ENCODE measurements around the gene KLHL14.

KLHL14 gene

DNA sequence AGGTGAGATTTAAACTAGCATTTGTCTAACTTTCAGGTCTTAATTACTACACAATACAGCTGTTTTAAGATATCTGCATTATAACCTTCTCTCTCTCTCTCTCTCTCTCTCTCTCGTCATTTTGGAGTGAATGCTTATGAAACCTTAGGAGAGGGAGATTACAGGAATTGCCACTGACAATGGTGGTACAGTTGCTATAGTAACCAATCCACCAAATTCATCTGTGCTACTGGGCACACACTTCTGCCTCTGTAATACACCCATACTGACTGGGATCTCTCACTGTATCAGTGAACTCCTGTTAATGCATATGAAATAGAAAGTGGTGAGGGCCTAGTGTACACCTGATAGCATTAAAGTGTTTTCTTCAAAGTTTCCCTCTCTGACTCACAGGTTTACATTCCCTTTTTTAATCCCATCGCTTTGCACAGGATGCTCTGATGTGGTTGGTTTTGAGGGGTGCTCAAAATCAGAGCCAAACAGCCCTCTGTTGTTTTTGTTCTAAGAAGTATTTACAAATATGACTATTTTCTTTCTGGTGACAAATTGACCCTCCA lies 13.1 kb downstream of the KLHL14 start:
- Histone ChIP-seq H3K18ac (ENCODE audit: low read length) (no peak overlapping the region), H2BK5ac (ENCODE audit: low read depth, low read length, poor library complexity) (no peak overlapping the region), H3K79me2 (ENCODE audit: control insufficient read depth, insufficient read depth, low read length, poor library complexity) (no peaks in the 10 kb centered on the region), H3K36me3 (ENCODE audit: control insufficient read depth in 1 of 2, insufficient read depth in 2 of 2, low read length in 2 of 2) (no peaks in the 10 kb centered on the region), H3K23ac (ENCODE audit: low read length) (no peak overlapping the region), H3K4ac (ENCODE audit: low read depth, low read length) (no peak overlapping the region), H4K8ac (ENCODE audit: low read depth, low read length) (no peak overlapping the region), H2BK120ac (ENCODE audit: insufficient read depth, low read length, poor library complexity) (no peak overlapping the region), H3K27me3 (ENCODE audit: insufficient read depth, low read length) (no peaks in the 10 kb centered on the region), H3K4me1 (ENCODE audit: control insufficient read depth in 1 of 2, insufficient read depth in 2 of 2, low read length in 2 of 2) (no peaks in the 10 kb centered on the region), H3K9ac (ENCODE audit: low read length) (no peak overlapping the region), H4K91ac (ENCODE audit: low read depth, low read length) (no peak overlapping the region), H3K27ac (ENCODE audit: low read depth, low read length) (no peak overlapping the region), H3K79me1 (ENCODE audit: low read length) (no peaks in the 10 kb centered on the region), H3K4me3 (ENCODE audit: low read depth, low read length) (no peak overlapping the region), H2AFZ (ENCODE audit: insufficient read depth, low read length, poor library complexity) (no peak overlapping the region), H2BK12ac (ENCODE audit: low read length) (no peak overlapping the region), H3K4me2 (ENCODE audit: low read length) (no peak overlapping the region), H2AK5ac (ENCODE audit: low read length) (no peak overlapping the region), H4K12ac (ENCODE audit: low read depth, low read length) (no peak overlapping the region), H3K14ac (ENCODE audit: low read length) (no peak overlapping the region), H3K9me3 (ENCODE audit: insufficient read depth, low read depth, low read length) (no peaks in the 10 kb centered on the region)
- no peak for DNase-seq
- WGBS (ENCODE audit: extremely low coverage, insufficient coverage, insufficient read length): no CpG with 5 or more reads among the region's 2 CpGs

DNA sequence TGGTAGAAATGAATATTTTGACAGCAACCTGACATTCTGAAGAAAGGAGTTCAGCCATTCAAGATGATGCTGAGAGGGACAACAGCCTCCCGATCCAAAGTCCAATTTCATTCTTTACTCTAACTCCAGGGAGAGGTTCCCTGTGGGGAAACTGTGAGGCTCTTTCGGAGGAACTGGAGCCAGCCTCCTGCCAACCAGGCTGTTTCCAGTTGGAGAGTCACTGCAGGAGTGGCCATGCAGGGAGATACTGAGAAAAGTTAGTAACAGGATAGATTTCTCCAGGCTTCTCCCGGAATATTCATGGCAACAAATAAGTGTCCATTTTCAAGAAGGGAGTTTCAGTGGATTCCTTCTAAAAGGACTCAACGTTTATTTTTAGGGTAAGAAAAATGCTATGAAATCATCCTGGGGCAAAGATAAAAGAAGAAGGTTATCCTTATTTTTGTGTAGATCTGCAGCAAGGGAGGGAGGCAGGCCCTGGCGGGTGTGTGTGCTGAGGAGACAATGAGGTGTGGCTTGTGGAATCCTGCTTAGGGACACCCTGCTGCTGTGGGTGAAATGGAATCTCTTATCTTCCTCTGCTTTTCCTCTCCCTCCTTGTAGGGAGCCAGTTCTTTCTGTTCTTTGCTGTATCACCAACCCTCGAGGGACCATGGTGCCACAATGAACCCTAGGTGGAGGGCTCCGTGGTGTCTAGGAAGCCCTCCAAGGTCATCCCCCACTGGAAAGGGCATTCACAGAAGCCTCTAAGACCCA lies 18.1 kb downstream of the KLHL14 start:
- H3K9ac ChIP-seq (ENCODE audit: low read length): no peak overlapping the region
- no peak for DNase-seq
- no peak overlapping the region for H3K4me2 ChIP-seq (ENCODE audit: low read length)
- H3K4ac ChIP-seq (ENCODE audit: low read depth, low read length): no peak overlapping the region
- H4K8ac ChIP-seq (ENCODE audit: low read depth, low read length): no peak overlapping the region
- no peak overlapping the region for H4K91ac ChIP-seq (ENCODE audit: low read depth, low read length)
- no peak overlapping the region for H2BK120ac ChIP-seq (ENCODE audit: insufficient read depth, low read length, poor library complexity)
- H3K9me3 ChIP-seq (ENCODE audit: insufficient read depth, low read depth, low read length): no peaks in the 10 kb centered on the region
- H3K18ac ChIP-seq (ENCODE audit: low read length): no peak overlapping the region
- no peak overlapping the region for H4K12ac ChIP-seq (ENCODE audit: low read depth, low read length)
- no peak overlapping the region for H2AK5ac ChIP-seq (ENCODE audit: low read length)
- H2AFZ ChIP-seq (ENCODE audit: insufficient read depth, low read length, poor library complexity): no peak overlapping the region
- H3K36me3 ChIP-seq (ENCODE audit: control insufficient read depth in 1 of 2, insufficient read depth in 2 of 2, low read length in 2 of 2): no peaks in the 10 kb centered on the region
- no peak overlapping the region for H2BK12ac ChIP-seq (ENCODE audit: low read length)
- no peak overlapping the region for H3K27ac ChIP-seq (ENCODE audit: low read depth, low read length)
- H3K27me3 ChIP-seq (ENCODE audit: insufficient read depth, low read length): no peaks in the 10 kb centered on the region
- no peaks in the 10 kb centered on the region for H3K79me1 ChIP-seq (ENCODE audit: low read length)
- no peaks in the 10 kb centered on the region for H3K4me1 ChIP-seq (ENCODE audit: control insufficient read depth in 1 of 2, insufficient read depth in 2 of 2, low read length in 2 of 2)
- H3K79me2 ChIP-seq (ENCODE audit: control insufficient read depth, insufficient read depth, low read length, poor library complexity): no peaks in the 10 kb centered on the region
- no peak overlapping the region for H3K23ac ChIP-seq (ENCODE audit: low read length)
- no peak overlapping the region for H3K14ac ChIP-seq (ENCODE audit: low read length)
- H2BK5ac ChIP-seq (ENCODE audit: low read depth, low read length, poor library complexity): no peak overlapping the region
- no peak overlapping the region for H3K4me3 ChIP-seq (ENCODE audit: low read depth, low read length)
- WGBS (ENCODE audit: extremely low coverage, insufficient coverage, insufficient read length): no CpG with 5 or more reads among the region's 7 CpGs

DNA sequence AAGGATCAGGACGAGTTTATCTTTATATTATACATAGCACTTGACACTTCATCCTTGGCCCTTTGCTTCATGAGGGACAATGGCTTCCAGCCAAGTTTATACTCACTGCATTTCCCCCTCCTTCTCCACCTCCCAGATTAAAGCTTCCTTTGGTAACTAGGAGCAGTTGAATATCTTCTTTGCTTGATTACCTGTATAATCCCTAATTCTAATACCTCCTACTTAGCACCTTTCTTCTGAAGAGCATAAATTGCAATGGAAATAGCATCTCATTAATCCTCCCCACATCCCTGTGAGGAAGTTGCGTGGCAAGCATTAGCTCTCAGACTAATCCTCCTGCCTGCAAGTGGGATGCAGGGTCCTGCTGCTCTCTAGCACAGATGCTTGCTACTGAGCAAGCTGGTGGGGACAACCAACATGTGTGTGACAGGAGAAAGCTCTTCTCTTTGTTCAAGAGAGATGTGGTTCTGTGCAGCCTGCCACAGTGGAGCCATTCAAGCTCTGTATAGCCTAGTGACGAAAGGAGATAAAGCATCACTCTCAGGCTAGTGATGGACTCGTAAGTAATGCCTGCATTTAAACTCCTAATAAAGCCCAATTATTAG lies 19.1 kb downstream of the KLHL14 start:
- Histone ChIP-seq H3K23ac (ENCODE audit: low read length) (no peak overlapping the region), H3K27me3 (ENCODE audit: insufficient read depth, low read length) (no peaks in the 10 kb centered on the region), H4K8ac (ENCODE audit: low read depth, low read length) (no peak overlapping the region), H3K14ac (ENCODE audit: low read length) (no peak overlapping the region), H2BK120ac (ENCODE audit: insufficient read depth, low read length, poor library complexity) (no peak overlapping the region), H4K91ac (ENCODE audit: low read depth, low read length) (no peak overlapping the region), H3K79me1 (ENCODE audit: low read length) (no peaks in the 10 kb centered on the region), H3K36me3 (ENCODE audit: control insufficient read depth in 1 of 2, insufficient read depth in 2 of 2, low read length in 2 of 2) (no peaks in the 10 kb centered on the region), H3K4me3 (ENCODE audit: low read depth, low read length) (no peak overlapping the region), H2BK5ac (ENCODE audit: low read depth, low read length, poor library complexity) (no peak overlapping the region), H3K9me3 (ENCODE audit: insufficient read depth, low read depth, low read length) (no peaks in the 10 kb centered on the region), H3K9ac (ENCODE audit: low read length) (no peak overlapping the region), H3K27ac (ENCODE audit: low read depth, low read length) (no peak overlapping the region), H2BK12ac (ENCODE audit: low read length) (no peak overlapping the region), H3K79me2 (ENCODE audit: control insufficient read depth, insufficient read depth, low read length, poor library complexity) (no peaks in the 10 kb centered on the region), H3K4ac (ENCODE audit: low read depth, low read length) (no peak overlapping the region), H3K18ac (ENCODE audit: low read length) (no peak overlapping the region), H3K4me2 (ENCODE audit: low read length) (no peak overlapping the region), H2AK5ac (ENCODE audit: low read length) (no peak overlapping the region), H2AFZ (ENCODE audit: insufficient read depth, low read length, poor library complexity) (no peak overlapping the region), H4K12ac (ENCODE audit: low read depth, low read length) (no peak overlapping the region), H3K4me1 (ENCODE audit: control insufficient read depth in 1 of 2, insufficient read depth in 2 of 2, low read length in 2 of 2) (no peaks in the 10 kb centered on the region)
- no CpG with 5 or more reads among the region's 4 CpGs for WGBS (ENCODE audit: extremely low coverage, insufficient coverage, insufficient read length)
- DNase-seq: no peak

DNA sequence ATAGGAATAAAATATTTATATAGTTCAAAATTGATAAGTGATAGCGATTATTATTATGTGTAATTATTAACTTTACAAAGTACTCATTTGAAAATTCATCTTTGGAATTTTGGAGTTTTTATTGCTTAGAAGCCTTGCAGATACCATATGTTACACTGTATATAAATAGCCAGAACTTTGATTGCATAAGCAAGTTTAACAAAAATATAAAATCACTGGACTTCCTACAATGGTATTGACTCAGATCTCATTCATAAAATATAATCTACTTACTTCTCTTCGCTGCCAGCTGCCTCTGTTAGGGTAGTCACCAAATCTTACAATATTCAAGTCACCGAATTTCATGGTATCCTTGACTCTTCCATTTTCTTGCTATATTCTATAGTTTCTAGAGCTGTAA lies 22.5 kb downstream of the KLHL14 start:
- DNase-seq: no peak
- no peak overlapping the region for H2BK120ac ChIP-seq (ENCODE audit: insufficient read depth, low read length, poor library complexity)
- no peak overlapping the region for H3K23ac ChIP-seq (ENCODE audit: low read length)
- H3K79me2 ChIP-seq (ENCODE audit: control insufficient read depth, insufficient read depth, low read length, poor library complexity): no peaks in the 10 kb centered on the region
- H2AFZ ChIP-seq (ENCODE audit: insufficient read depth, low read length, poor library complexity): no peak overlapping the region
- no peak overlapping the region for H3K9ac ChIP-seq (ENCODE audit: low read length)
- no peak overlapping the region for H4K8ac ChIP-seq (ENCODE audit: low read depth, low read length)
- H3K9me3 ChIP-seq (ENCODE audit: insufficient read depth, low read depth, low read length): no peaks in the 10 kb centered on the region
- H3K79me1 ChIP-seq (ENCODE audit: low read length): no peaks in the 10 kb centered on the region
- H2BK5ac ChIP-seq (ENCODE audit: low read depth, low read length, poor library complexity): no peak overlapping the region
- no CpG with 5 or more reads among the region's 3 CpGs for WGBS (ENCODE audit: extremely low coverage, insufficient coverage, insufficient read length)
- no peaks in the 10 kb centered on the region for H3K36me3 ChIP-seq (ENCODE audit: control insufficient read depth in 1 of 2, insufficient read depth in 2 of 2, low read length in 2 of 2)
- no peak overlapping the region for H3K4me2 ChIP-seq (ENCODE audit: low read length)
- H4K91ac ChIP-seq (ENCODE audit: low read depth, low read length): no peak overlapping the region
- H4K12ac ChIP-seq (ENCODE audit: low read depth, low read length): no peak overlapping the region
- no peaks in the 10 kb centered on the region for H3K4me1 ChIP-seq (ENCODE audit: control insufficient read depth in 1 of 2, insufficient read depth in 2 of 2, low read length in 2 of 2)
- H3K27me3 ChIP-seq (ENCODE audit: insufficient read depth, low read length): no peaks in the 10 kb centered on the region
- no peak overlapping the region for H2BK12ac ChIP-seq (ENCODE audit: low read length)
- H3K27ac ChIP-seq (ENCODE audit: low read depth, low read length): no peak overlapping the region
- H2AK5ac ChIP-seq (ENCODE audit: low read length): no peak overlapping the region
- H3K18ac ChIP-seq (ENCODE audit: low read length): no peak overlapping the region
- no peak overlapping the region for H3K4me3 ChIP-seq (ENCODE audit: low read depth, low read length)
- H3K4ac ChIP-seq (ENCODE audit: low read depth, low read length): no peak overlapping the region
- H3K14ac ChIP-seq (ENCODE audit: low read length): no peak overlapping the region
